GM12891 (cell line): Measurements from ENCODE around the gene NANS.

ENCODE experiments used
- DNase-seq: peaks from one replicate; pipeline ENCODE4 v3.0.0; 2011; ENCODE audit warnings: low spot score; ENCODE audit not compliant: insufficient read length
- FAIRE-seq: peaks from 2 replicates; lab custom pipeline; 2011; peaks lifted over from hg19 to GRCh38; lab: Jason Lieb, UNC
- PAX5 ChIP-seq: IDR thresholded peaks from 2 replicates; pipeline ENCODE4 v1.6.1; 2011; ENCODE audit warnings: low read length, moderate library complexity, mild to moderate bottlenecking; ENCODE audit not compliant: insufficient read depth, severe bottlenecking
- POLR2A ChIP-seq: IDR thresholded peaks from 2 replicates; pipeline ENCODE4 v1.6.1; 2011; ENCODE audit warnings: low read depth, low read length, control low read depth
- POLR2AphosphoS5 ChIP-seq: IDR thresholded peaks from 2 replicates; pipeline ENCODE4 v1.6.1; 2011; ENCODE audit warnings: low read depth, low read length, control low read depth
- POU2F2 ChIP-seq: IDR thresholded peaks from 2 replicates; pipeline ENCODE4 v1.6.1; 2011; ENCODE audit warnings: low read depth, mild to moderate bottlenecking, control low read depth, low read length, moderate library complexity
- SPI1 ChIP-seq: IDR thresholded peaks from 2 replicates; pipeline ENCODE4 v1.6.1; 2011; ENCODE audit warnings: low read depth, low read length, control low read depth
- TAF1 ChIP-seq: IDR thresholded peaks from 2 replicates; pipeline ENCODE4 v1.6.1; 2011; ENCODE audit warnings: low read depth, low read length, control low read depth

NANS gene

GRCh38 chr9:98054376-98054951 is 2.1 kb upstream of the NANS start:
- DNase-seq: no peak
- TF ChIP-seq POU2F2: no peak
- no peak for TF ChIP-seq POLR2AphosphoS5
- TF ChIP-seq TAF1: no peak
- TF ChIP-seq POLR2A: no peak
- TF ChIP-seq SPI1: peak; percentile 31; the same call in 1 of the 2 replicates
- TF ChIP-seq PAX5: no peak
- no peak for FAIRE-seq

GRCh38 chr9:98057138-98057799 is 737 bp downstream of the NANS start:
- TF ChIP-seq TAF1 (no peak), SPI1 (no peak), POLR2AphosphoS5 (no peak), POU2F2 (no peak), PAX5 (no peak), POLR2A (no peak)
- DNase-seq (no peak), FAIRE-seq (peak; percentile 13)

- FAIRE-seq: no peak
- no peak for TF ChIP-seq POLR2A
- TF ChIP-seq SPI1: no peak
- TF ChIP-seq PAX5: no peak
- TF ChIP-seq TAF1: no peak
- no peak for DNase-seq
Observed at GRCh38 chr9:98062161-98062560, 5.6 kb downstream of the NANS start.

DNA sequence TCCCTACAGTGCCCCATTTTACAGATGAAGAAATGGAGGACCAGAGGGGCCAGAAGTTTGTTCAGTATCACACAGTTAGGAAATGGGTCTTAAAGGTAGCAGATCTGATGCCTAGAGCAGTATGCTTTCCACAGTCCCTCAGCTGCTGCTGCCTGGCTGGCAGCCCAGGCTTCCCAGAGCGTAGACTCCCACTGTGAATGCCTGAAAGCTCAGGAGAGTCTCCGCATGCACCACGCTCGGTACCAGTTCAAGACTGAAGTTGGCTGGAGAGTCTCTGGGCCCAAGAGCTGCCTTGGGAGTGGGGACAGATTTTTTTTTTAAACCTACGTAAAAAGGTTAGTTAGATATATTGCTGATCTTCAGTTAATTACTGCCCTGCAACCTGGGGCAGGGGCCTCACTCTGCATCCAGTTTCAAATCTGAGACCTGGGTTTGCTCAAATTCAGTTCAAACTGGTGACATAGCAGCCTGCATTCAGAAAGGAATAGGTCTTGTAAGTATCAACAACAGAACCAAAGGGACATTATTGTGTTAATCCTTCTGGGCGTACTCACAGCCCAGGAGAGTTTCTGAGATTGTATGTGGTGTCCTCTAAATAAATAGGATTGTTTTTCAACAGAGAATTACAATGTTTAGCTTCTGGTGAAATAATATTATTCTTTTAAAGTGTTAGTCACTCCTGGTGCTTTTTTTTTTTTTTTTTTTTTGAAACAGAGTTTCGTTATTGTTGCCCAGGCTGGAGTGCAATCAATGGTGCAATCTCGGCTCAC is 8.3 kb downstream of the NANS start:
- DNase-seq (no peak), FAIRE-seq (no peak)
- no peak for TF ChIP-seq SPI1
- no peak for TF ChIP-seq PAX5
- TF ChIP-seq POLR2A: no peak
- TF ChIP-seq POLR2AphosphoS5: no peak
- TF ChIP-seq POU2F2: no peak
- TF ChIP-seq TAF1: no peak

DNA sequence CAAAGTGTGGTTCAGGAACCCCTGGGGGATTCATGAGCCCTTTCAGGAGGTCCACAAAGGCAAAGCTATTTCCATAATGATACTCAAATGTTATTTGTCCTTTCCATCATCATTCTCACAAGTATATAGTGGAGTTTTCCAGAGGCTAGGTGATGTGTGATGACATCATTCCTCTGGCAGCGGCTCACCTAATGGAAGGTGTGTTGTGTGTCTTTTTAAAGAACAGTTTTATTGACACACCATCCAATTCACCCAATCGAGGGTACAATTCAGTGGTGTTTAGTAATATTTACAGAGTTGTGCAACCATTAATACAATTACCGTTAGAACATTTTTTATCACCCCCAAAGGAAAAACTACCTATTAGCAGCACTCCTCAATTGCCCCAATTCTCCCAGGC is 9.7 kb downstream of the NANS start:
- DNase-seq (no peak), FAIRE-seq (no peak)
- TF ChIP-seq POLR2AphosphoS5 (no peak), POLR2A (no peak), POU2F2 (no peak), PAX5 (no peak), TAF1 (no peak), SPI1 (no peak)

GRCh38 chr9:98067184-98067583 is 10.7 kb downstream of the NANS start:
- no peak for DNase-seq
- no peak for FAIRE-seq
- TF ChIP-seq POLR2AphosphoS5: no peak
- no peak for TF ChIP-seq POU2F2
- no peak for TF ChIP-seq POLR2A
- TF ChIP-seq SPI1: no peak
- TF ChIP-seq PAX5: no peak
- no peak for TF ChIP-seq TAF1

GRCh38 chr9:98069551-98069950 is 13.0 kb downstream of the NANS start:
- no peak for TF ChIP-seq TAF1
- TF ChIP-seq PAX5: no peak
- no peak for TF ChIP-seq POLR2A
- TF ChIP-seq SPI1: no peak
- TF ChIP-seq POU2F2: no peak
- no peak for TF ChIP-seq POLR2AphosphoS5
- no peak for DNase-seq
- no peak for FAIRE-seq

DNA sequence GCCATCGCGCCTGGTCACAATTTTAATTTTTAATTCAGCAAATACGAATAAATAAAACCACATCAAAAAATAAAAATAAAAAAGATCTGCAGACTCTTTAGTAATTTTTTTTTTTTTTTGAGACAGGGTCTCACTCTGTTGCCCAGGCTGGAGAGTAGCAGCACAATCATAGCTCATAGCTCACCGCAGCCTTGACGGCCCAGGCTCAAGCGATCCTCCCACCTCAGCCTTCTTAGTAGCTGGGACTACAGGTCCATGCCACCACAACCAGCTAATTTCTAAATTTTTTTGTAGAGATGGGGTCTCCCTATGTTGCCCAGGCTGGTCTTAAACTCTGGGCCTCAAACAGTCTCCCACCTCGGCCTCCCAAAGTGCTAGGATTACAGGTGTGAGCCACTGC is 14.2 kb downstream of the NANS start:
- DNase-seq (no peak), FAIRE-seq (no peak)
- TF ChIP-seq PAX5 (no peak), SPI1 (no peak), POLR2A (no peak), POU2F2 (no peak), TAF1 (no peak), POLR2AphosphoS5 (no peak)

DNA sequence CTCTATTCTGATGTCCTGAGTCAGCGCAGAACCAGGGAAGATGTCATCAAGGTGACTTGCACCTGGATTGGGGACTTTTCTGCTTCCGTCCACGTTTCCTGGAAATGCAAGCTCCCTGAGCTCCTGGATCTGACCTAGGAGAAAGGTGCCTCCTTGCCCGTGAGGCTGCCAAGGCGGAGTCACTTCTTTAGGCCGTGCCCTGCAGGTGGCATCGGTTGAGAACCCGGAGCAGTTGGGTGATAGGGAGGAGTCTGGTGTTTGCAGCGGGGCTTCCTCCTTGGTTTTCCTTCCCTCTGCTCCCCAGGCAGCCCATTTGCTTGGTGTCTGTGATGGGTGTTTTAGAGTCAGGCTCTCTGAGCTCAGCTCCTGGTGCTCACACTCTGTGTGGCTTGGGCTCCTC is 15.2 kb downstream of the NANS start:
- no peak for DNase-seq
- no peak for FAIRE-seq
- TF ChIP-seq TAF1 (no peak), POLR2A (no peak), SPI1 (no peak), POLR2AphosphoS5 (no peak), PAX5 (no peak), POU2F2 (no peak)
